Cardiac ventricle fibroblast (primary cell): ENCODE results near the gene OLFM2. TPM values are rescaled to one million over a fixed set of nuclear protein-coding genes. Genes with fewer than 3 reads are reported as not detected.

Source experiments
- total RNA-seq: library from RNA; depleted of rRNA; stranded (reverse); fragments of >200 nt; gene quantifications from 2 replicates; pipeline ENCODE4 v1.2.3, GENCODE V29; 2015

Gene OLFM2
- total RNA-seq: 14.7 and 18.8 TPM in 2 replicates

GRCh38 chr19:9936326-9937000 is at the start of gene OLFM2:
Gene OLFM2, minus strand, starts transcription at chr19:9936515. Its CDS starts 149 bp downstream, at chr19:9936366.

GRCh38 chr19:9834726-9835506 is 101.4 kb downstream of the OLFM2 start, which contains the start of gene PIN1:
Gene PIN1, plus strand, starts transcription at chr19:9835318. Its CDS starts 27 bp downstream, at chr19:9835345.

GRCh38 chr19:9827289-9828238 is 108.8 kb downstream of the OLFM2 start, which contains the start of gene UBL5:
Gene UBL5, plus strand, starts transcription at chr19:9827918. Its CDS starts 420 bp downstream, at chr19:9828338.

GRCh38 chr19:9818734-9819595 is 117.3 kb downstream of the OLFM2 start, which contains the start of gene FBXL12:
Gene FBXL12, minus strand, starts transcription at chr19:9819079. Its CDS starts 266 bp downstream, at chr19:9818813.

Other genes with a start within 250 kb of the OLFM2 start
- 12.7 and 16.9 TPM in 2 replicates for gene ZNF846, start 167.8 kb downstream of the OLFM2 start, total RNA-seq
- gene FBXL12, start 117.4 kb downstream of the OLFM2 start, total RNA-seq: 20.6 and 21.6 TPM in 2 replicates
- gene UBL5, start 108.6 kb downstream of the OLFM2 start, total RNA-seq: 516 and 622 TPM in 2 replicates
- 37.7 and 46.6 TPM in 2 replicates for gene PIN1, start 101.2 kb downstream of the OLFM2 start, total RNA-seq
- gene COL5A3, start 74.0 kb upstream of the OLFM2 start, total RNA-seq: 52.1 and 58.2 TPM in 2 replicates
- gene RDH8, start 77.0 kb upstream of the OLFM2 start, total RNA-seq: not detected in 2 replicates
- 24.1 and 33.3 TPM in 2 replicates for gene SHFL, start 149.8 kb upstream of the OLFM2 start, total RNA-seq
- gene ANGPTL6, start 166.2 kb upstream of the OLFM2 start, total RNA-seq: 0.10 TPM in 1 of 2 replicates, not detected in the other
- gene PPAN, start 169.8 kb upstream of the OLFM2 start, total RNA-seq: 32.3 and 32.5 TPM in 2 replicates
- gene P2RY11, start 175.2 kb upstream of the OLFM2 start, total RNA-seq: 5.3 and 6.8 TPM in 2 replicates
- 279 and 285 TPM in 2 replicates for gene EIF3G, start 183.4 kb upstream of the OLFM2 start, total RNA-seq